Calu3 (cell line): ENCODE results near the gene NRP2. TPM values are rescaled to one million over a fixed set of nuclear protein-coding genes. Genes with fewer than 3 reads are reported as not detected.

Experiments
- BruUV-seq: library from RNA; stranded (reverse); fragments of 400-500 nt; replicated peaks from 2 replicates; lab custom pipeline; 2021; lab: Mats Ljungman, UMichigan
- CTCF ChIA-PET: fragments of 300-600 bp; sonication (Branson Sonifier 250); formaldehyde crosslinking; loops from one replicate; lab custom pipeline; 2022; ENCODE audit warnings: antibody characterized with exemption; lab: Charles Lee
- DNase-seq: peaks from one replicate; pipeline ENCODE4 v3.0.0; 2022
- H3K27ac Mint-ChIP-seq: one replicate; pipeline ENCODE4 v1.8.0; 2022; ENCODE audit warnings: mixed read lengths; ENCODE audit not compliant: unreplicated experiment
- H3K27me3 Mint-ChIP-seq: one replicate; pipeline ENCODE4 v1.8.0; 2022; ENCODE audit warnings: mixed read lengths; ENCODE audit not compliant: unreplicated experiment
- H3K36me3 Mint-ChIP-seq: one replicate; pipeline ENCODE4 v1.8.0; 2022; ENCODE audit warnings: mild to moderate bottlenecking, moderate library complexity, mixed read lengths; ENCODE audit not compliant: insufficient read depth, unreplicated experiment
- H3K4me1 Mint-ChIP-seq: one replicate; pipeline ENCODE4 v1.8.0; 2022; ENCODE audit warnings: mild to moderate bottlenecking, low read depth, mixed read lengths; ENCODE audit not compliant: unreplicated experiment
- H3K4me3 Mint-ChIP-seq: one replicate; pipeline ENCODE4 v1.8.0; 2022; ENCODE audit warnings: mild to moderate bottlenecking, low read depth, moderate library complexity, mixed read lengths; ENCODE audit not compliant: unreplicated experiment
- H3K9me3 Mint-ChIP-seq: one replicate; pipeline ENCODE4 v1.8.0; 2022; ENCODE audit warnings: low read depth, mixed read lengths; ENCODE audit not compliant: unreplicated experiment
- CTCF ChIP-seq: fragments of 200-600 bp; IDR thresholded peaks from one replicate; pipeline ENCODE4 v1.8.0; 2022; ENCODE audit warnings: antibody characterized with exemption; ENCODE audit not compliant: unreplicated experiment
- intact Hi-C: fragments of 100-400 bp; cut with micrococcal nuclease; formaldehyde crosslinking; loops from one replicate; pipeline ENCODE4 v1.10.0; 2022; ENCODE audit not compliant: unreplicated experiment
- total RNA-seq: library from RNA; stranded (reverse); gene quantifications from 2 replicates; pipeline ENCODE4 v1.2.3, GENCODE V29; 2022

NRP2 gene
- total RNA-seq, 1 experiment from 2014 or later: 19.9 TPM

GRCh38 chr2:205758051-205758450 lies 75.8 kb downstream of the NRP2 start:
- peaks cover 51% of the 10 kb centered on the region for H3K4me1 Mint-ChIP-seq
- no peak overlapping the region for H3K27ac Mint-ChIP-seq
- H3K9me3 Mint-ChIP-seq: no peaks in the 10 kb centered on the region
- no peak for TF ChIP-seq CTCF
- H3K27me3 Mint-ChIP-seq: no peaks in the 10 kb centered on the region
- CTCF ChIA-PET: interaction anchor here (0.6 to 0.7 kb wide), 2 partner anchors 72 to 76 kb away, joined by 3 to 4 read pairs; partner anchors contain the start of gene NRP2
- intact Hi-C loops: loop anchor here (5.0 kb wide), 1 partner anchor 56 kb away; no protein-coding TSS in a partner anchor
- peaks cover 10% of the 10 kb centered on the region for H3K36me3 Mint-ChIP-seq
- no peak for DNase-seq
- no TSS peak for BruUV-seq
- H3K4me3 Mint-ChIP-seq: no peak overlapping the region

GRCh38 chr2:205758500-205758899 lies 76.2 kb downstream of the NRP2 start:
- H3K27me3 Mint-ChIP-seq: no peaks in the 10 kb centered on the region
- no peak overlapping the region for H3K27ac Mint-ChIP-seq
- H3K4me3 Mint-ChIP-seq: no peak overlapping the region
- CTCF ChIA-PET: interaction anchor here (0.6 kb wide), 1 partner anchor 76 kb away, joined by 3 read pairs; the partner anchor contains the start of gene NRP2
- TF ChIP-seq CTCF: no peak
- no TSS peak for BruUV-seq
- H3K4me1 Mint-ChIP-seq: peaks cover 51% of the 10 kb centered on the region
- H3K36me3 Mint-ChIP-seq: peaks cover 10% of the 10 kb centered on the region
- no peak for DNase-seq
- intact Hi-C loops: loop anchor here (5.0 kb wide), 1 partner anchor 56 kb away; no protein-coding TSS in a partner anchor
- no peaks in the 10 kb centered on the region for H3K9me3 Mint-ChIP-seq

- TF ChIP-seq CTCF: no peak
- Mint-ChIP-seq H3K4me1 (peaks cover 51% of the 10 kb centered on the region), H3K9me3 (no peaks in the 10 kb centered on the region), H3K27ac (no peak overlapping the region), H3K27me3 (no peaks in the 10 kb centered on the region), H3K4me3 (no peak overlapping the region), H3K36me3 (peaks cover 17% of the 10 kb centered on the region)
- BruUV-seq: no TSS peak
- no peak for DNase-seq
- CTCF ChIA-PET: no interaction called here
- intact Hi-C loops: loop anchor here (5.0 kb wide), 1 partner anchor 57 kb away; no protein-coding TSS in a partner anchor
These were observed 77.0 kb downstream of the NRP2 start for GRCh38 chr2:205759257-205759656.

GRCh38 chr2:205759732-205760131 lies 77.4 kb downstream of the NRP2 start:
- intact Hi-C loops: loop anchor here (5.0 kb wide), 1 partner anchor 57 kb away; no protein-coding TSS in a partner anchor
- Mint-ChIP-seq H3K4me3 (no peak overlapping the region), H3K4me1 (peaks cover 49% of the 10 kb centered on the region), H3K27ac (no peak overlapping the region), H3K27me3 (no peaks in the 10 kb centered on the region), H3K36me3 (peaks cover 16% of the 10 kb centered on the region), H3K9me3 (no peaks in the 10 kb centered on the region)
- BruUV-seq: no TSS peak
- TF ChIP-seq CTCF: no peak
- CTCF ChIA-PET: no interaction called here
- no peak for DNase-seq
